Psoas muscle (tissue), 8 donors: ENCODE measurements around the gene UNC5C. TPM values are rescaled to one million over a fixed set of nuclear protein-coding genes. Genes with fewer than 3 reads are reported as not detected.

Experiments used
- ATAC-seq, 4 donors: fragments of 200-7000 bp; cut with Tn5 transposase; one replicate each; pipeline ENCODE4 v1.9.1; 2020; ENCODE audit warnings: moderate library complexity in 3 of 4, mild to moderate bottlenecking in 2 of 4
- DNase-seq, 2 donors: peaks; one replicate each; pipeline ENCODE4 v3.0.0-alpha.2; 2020
- H3K27ac ChIP-seq: fragments of 200-600 bp; one replicate; pipeline ENCODE4 v1.8.0; 2022
- H3K27me3 ChIP-seq, 3 donors: fragments of 200-600 bp in 1 of 3; one replicate each; pipeline versions ENCODE4 v1.6.1 to v1.8.0; 2013 to 2022; ENCODE audit warnings: low read length in 2 of 3, mild to moderate bottlenecking in 2 of 3, moderate library complexity in 1 of 3; ENCODE audit not compliant: insufficient read depth in 3 of 3
- H3K36me3 ChIP-seq, 2 donors: fragments of 200-600 bp in 1 of 2; one replicate each; pipeline versions ENCODE4 v1.6.1 to v1.8.0; 2013 to 2022; ENCODE audit warnings: low read depth in 1 of 2, mild to moderate bottlenecking in 1 of 2, moderate library complexity in 1 of 2; ENCODE audit not compliant: insufficient read depth in 1 of 2
- H3K4me1 ChIP-seq: fragments of 200-600 bp; one replicate; pipeline ENCODE4 v1.8.0; 2022
- H3K4me3 ChIP-seq: fragments of 200-600 bp; one replicate; pipeline ENCODE4 v1.8.0; 2022; ENCODE audit warnings: mild to moderate bottlenecking
- H3K9me3 ChIP-seq: fragments of 200-600 bp; one replicate; pipeline ENCODE4 v1.8.0; 2022
- WGBS, 3 donors: extraction: QIAGEN DNeasy Blood & Tissue Kit; methylation state at CpG; one replicate each; pipeline versions ENCODE4 v1.1.6 to v1.1.7; 2013; 5-methylcytosine and 5-hydroxymethylcytosine counted together
- intact Hi-C, 2 donors: fragments of 100-400 bp; cut with DNase I; formaldehyde crosslinking; loops; one replicate each; pipeline versions ENCODE4 v1.11.0 to v1.14.2; 2022
- polyA plus RNA-seq, 3 donors: library from polyadenylated mRNA; stranded (reverse); fragments of 200-250 nt; gene quantifications; one replicate each; pipeline ENCODE4 v1.2.3, GENCODE V29; 2013
- total RNA-seq, 4 donors: library from RNA; stranded (reverse); fragmentation: NEBNext Ultra II Directional in 2 of 4; extraction: Animal tissue kit (Norgen Biotek cat#: 25700) in 2 of 4; gene quantifications; one replicate each; pipeline versions ENCODE4 v1.2.1 to v1.2.4, GENCODE V29; 2021 to 2023
- TF ChIP-seq, protein P1 (sequence below): fragments of 200-600 bp; IDR thresholded peaks from one replicate; pipeline ENCODE4 v1.8.0; 2022; ENCODE audit warnings: antibody characterized with exemption
- donor health status: healthy with polysubstance abuse.
- donor health status: DM: no; HTN: no; CAD: no; lungs with moderate emphysema.
- donor health status: Bipolar disorder and iron deficiency.
- donor health status: healthy.
- donor health status: DM: yes; HTN: yes; CAD: no.
- donor health status: DM: no; HTN: no; CAD: no.
- donor health status: DM: no; HTN: no; CAD: no.
- donor health status: DM: yes; HTN: yes; CAD: no.

UNC5C gene
- total and polyA plus RNA-seq, 7 donors, result 0.04 to 1.1 (median 0.19) TPM

DNA sequence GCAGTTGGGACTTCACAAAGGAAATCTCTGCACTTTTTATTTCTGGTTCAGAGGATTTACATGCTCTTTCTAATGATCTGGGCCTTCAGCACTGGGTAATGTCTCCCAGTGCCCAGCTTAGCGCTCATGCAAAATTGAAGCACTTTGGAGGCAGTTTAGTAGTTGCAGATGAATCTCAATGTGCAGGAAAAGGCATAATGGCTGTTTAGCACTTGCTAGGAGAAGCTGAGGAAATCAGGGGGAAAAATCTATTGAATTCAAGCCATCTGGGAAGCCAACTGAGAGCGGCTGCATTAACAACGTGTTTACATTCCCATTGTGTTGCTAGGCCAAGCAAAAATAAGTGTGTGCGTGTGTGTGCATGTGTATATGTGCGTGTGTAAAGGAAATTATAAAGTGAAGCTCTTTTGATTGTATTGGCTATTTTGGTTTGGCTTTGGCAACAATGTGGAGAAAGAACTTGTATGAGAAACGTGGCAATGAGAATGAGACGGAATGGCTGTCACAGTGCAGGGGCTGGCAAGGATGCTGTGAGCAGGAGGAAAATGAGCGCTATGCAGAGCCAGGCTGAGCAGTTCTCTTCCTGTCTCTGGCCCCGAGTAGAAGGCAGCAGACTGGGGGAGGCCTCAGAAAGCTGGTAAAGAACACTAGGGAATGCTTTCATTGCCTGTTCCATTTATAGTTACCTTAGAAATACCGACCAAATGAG, 231.5 kb downstream of the UNC5C start:
- TF ChIP-seq, protein P1, sequence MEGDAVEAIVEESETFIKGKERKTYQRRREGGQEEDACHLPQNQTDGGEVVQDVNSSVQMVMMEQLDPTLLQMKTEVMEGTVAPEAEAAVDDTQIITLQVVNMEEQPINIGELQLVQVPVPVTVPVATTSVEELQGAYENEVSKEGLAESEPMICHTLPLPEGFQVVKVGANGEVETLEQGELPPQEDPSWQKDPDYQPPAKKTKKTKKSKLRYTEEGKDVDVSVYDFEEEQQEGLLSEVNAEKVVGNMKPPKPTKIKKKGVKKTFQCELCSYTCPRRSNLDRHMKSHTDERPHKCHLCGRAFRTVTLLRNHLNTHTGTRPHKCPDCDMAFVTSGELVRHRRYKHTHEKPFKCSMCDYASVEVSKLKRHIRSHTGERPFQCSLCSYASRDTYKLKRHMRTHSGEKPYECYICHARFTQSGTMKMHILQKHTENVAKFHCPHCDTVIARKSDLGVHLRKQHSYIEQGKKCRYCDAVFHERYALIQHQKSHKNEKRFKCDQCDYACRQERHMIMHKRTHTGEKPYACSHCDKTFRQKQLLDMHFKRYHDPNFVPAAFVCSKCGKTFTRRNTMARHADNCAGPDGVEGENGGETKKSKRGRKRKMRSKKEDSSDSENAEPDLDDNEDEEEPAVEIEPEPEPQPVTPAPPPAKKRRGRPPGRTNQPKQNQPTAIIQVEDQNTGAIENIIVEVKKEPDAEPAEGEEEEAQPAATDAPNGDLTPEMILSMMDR, result no peak
- Histone ChIP-seq H3K9me3 (no peaks in the 10 kb centered on the region), H3K27me3 (no peaks in the 10 kb centered on the region), H3K27ac (no peak overlapping the region), H3K4me3 (no peak overlapping the region), H3K4me1 (no peaks in the 10 kb centered on the region), H3K36me3 (no peaks in the 10 kb centered on the region)
- DNase-seq, result no peak
- 66 to 78% (median 76%) methylated on average over 10 of the region's 10 CpGs for WGBS, 3 donors
- ATAC-seq, result no peak
- intact Hi-C loops, result no loop called here

DNA sequence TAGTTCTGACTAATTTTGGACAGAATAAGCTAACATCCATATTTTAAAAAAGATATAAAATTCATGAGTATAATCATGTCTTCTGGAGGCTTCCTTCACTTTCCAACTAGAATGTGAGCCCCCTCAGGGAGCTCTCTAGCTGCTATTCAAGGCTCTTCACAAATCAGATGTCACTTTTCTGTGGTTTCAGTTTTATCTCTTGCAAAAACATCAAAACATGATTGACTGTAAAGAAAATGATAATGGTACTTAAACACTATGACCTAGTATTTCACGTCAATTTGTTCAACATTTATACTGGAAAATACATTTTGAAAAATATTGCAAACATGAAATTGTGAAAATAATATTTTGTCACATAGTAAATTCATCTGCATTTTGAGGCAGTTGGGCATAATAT, 234.2 kb downstream of the UNC5C start:
- intact Hi-C loops, result no loop called here
- Histone ChIP-seq H3K27ac (no peak overlapping the region), H3K4me3 (no peak overlapping the region), H3K27me3 (no peaks in the 10 kb centered on the region), H3K9me3 (no peaks in the 10 kb centered on the region), H3K4me1 (no peaks in the 10 kb centered on the region), H3K36me3 (no peaks in the 10 kb centered on the region)
- ATAC-seq (no peak), DNase-seq (no peak)
- TF ChIP-seq, protein P1, result no peak
- 90 to 100% (median 91%) methylated on average over 1 of the region's 1 CpG for WGBS, 3 donors

DNA sequence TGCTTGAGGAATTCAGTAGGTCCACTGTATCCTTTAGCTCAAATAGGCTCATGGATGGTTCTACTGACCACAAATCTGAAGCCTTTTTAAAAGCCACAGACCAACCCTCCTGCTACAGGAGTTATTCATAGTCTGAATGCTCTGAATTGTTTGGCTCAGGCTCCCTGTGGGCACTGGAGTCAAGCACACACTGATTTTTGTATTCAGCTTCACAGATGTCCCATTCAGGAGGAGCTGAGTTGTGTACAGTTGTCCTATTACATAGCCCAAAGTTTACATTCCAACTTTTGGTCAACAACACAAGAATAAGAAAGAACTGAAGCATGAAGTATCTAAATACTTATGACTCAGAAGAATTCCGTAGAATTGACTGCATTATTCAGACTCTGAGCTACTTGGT, 243.9 kb downstream of the UNC5C start:
- ATAC-seq, result no peak
- TF ChIP-seq, protein P1, result no peak
- intact Hi-C loops, result no loop called here
- Histone ChIP-seq H3K9me3 (no peaks in the 10 kb centered on the region), H3K27me3 (no peaks in the 10 kb centered on the region), H3K4me3 (no peak overlapping the region), H3K4me1 (no peaks in the 10 kb centered on the region), H3K36me3 (no peaks in the 10 kb centered on the region), H3K27ac (no peak overlapping the region)
- DNase-seq, result no peak
- WGBS, 3 donors, result 54 to 59% (median 55%) methylated on average over 1 of the region's 1 CpG

DNA sequence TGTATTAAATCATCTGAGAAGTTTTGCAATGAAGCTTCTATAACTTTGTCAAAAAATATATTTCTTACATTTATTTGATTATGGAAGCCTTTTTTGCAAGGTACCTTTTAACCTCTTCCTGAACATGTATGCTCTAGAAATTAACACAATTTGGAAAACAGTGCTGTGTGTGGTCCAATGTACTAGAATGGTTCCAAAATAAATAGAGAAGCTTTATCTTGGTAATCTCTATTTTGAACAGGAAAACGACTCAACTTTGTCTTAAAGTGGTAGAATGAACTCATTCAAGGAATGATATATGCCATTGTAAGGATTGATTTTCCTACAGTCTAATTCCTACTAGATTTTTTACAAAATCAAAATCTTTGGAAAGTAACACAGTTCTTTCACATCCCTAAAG, 248.5 kb downstream of the UNC5C start:
- no peaks in the 10 kb centered on the region for H3K9me3 ChIP-seq
- intact Hi-C loops, result no loop called here

More for the DNA sequence above, 248.5 kb downstream of the UNC5C start:
- no peak overlapping the region for H3K27ac ChIP-seq
- no peak for ATAC-seq
- H3K27me3 ChIP-seq, result no peaks in the 10 kb centered on the region
- 57 to 70% (median 62%) methylated on average over 1 of the region's 1 CpG for WGBS, 3 donors
- H3K4me1 ChIP-seq, result no peaks in the 10 kb centered on the region
- no peaks in the 10 kb centered on the region for H3K36me3 ChIP-seq
- H3K4me3 ChIP-seq, result no peak overlapping the region
- DNase-seq, result no peak
- TF ChIP-seq, protein P1, result no peak
